ENCODE measurements around the gene SLC29A3. TPM values are rescaled to one million over a fixed set of nuclear protein-coding genes. Genes with fewer than 3 reads are reported as not detected.

The SLC29A3 gene
- total RNA-seq, 1 donor from 2014 or later, result 4.4 TPM

- H3K4me3 Mint-ChIP-seq (ENCODE audit: unreplicated experiment), result no peak overlapping the region
- no peak overlapping the region for H3K27ac Mint-ChIP-seq (ENCODE audit: unreplicated experiment)
- no peaks in the 10 kb centered on the region for H3K9me3 Mint-ChIP-seq (ENCODE audit: unreplicated experiment)
- peaks cover 24% of the 10 kb centered on the region for H3K27me3 Mint-ChIP-seq (ENCODE audit: unreplicated experiment)
- no peaks in the 10 kb centered on the region for H3K36me3 Mint-ChIP-seq (ENCODE audit: unreplicated experiment)
- DNase-seq (ENCODE audit: extremely low spot score, unreplicated experiment), result no peak
- no peaks in the 10 kb centered on the region for H3K4me1 Mint-ChIP-seq (ENCODE audit: unreplicated experiment)
- TF ChIP-seq CTCF (IDR thresholded peaks at IDR 0.05), result no peak
Observed at GRCh38 chr10:71306979-71307378, 12.1 kb upstream of the SLC29A3 start.

GRCh38 chr10:71307469-71308085 lies 11.5 kb upstream of the SLC29A3 start:
- H3K4me1 Mint-ChIP-seq (ENCODE audit: unreplicated experiment), result no peaks in the 10 kb centered on the region
- peaks cover 26% of the 10 kb centered on the region for H3K27me3 Mint-ChIP-seq (ENCODE audit: unreplicated experiment)
- H3K4me3 Mint-ChIP-seq (ENCODE audit: unreplicated experiment), result no peak overlapping the region
- H3K9me3 Mint-ChIP-seq (ENCODE audit: unreplicated experiment), result no peaks in the 10 kb centered on the region
- no peak for DNase-seq (ENCODE audit: extremely low spot score, unreplicated experiment)
- TF ChIP-seq CTCF (IDR thresholded peaks at IDR 0.05), result no peak
- no peaks in the 10 kb centered on the region for H3K36me3 Mint-ChIP-seq (ENCODE audit: unreplicated experiment)
- H3K27ac Mint-ChIP-seq (ENCODE audit: unreplicated experiment), result no peak overlapping the region

GRCh38 chr10:71308244-71308643 lies 10.8 kb upstream of the SLC29A3 start:
- TF ChIP-seq CTCF (IDR thresholded peaks at IDR 0.05), result no peak
- no peaks in the 10 kb centered on the region for H3K4me1 Mint-ChIP-seq (ENCODE audit: unreplicated experiment)
- no peaks in the 10 kb centered on the region for H3K9me3 Mint-ChIP-seq (ENCODE audit: unreplicated experiment)
- DNase-seq (ENCODE audit: extremely low spot score, unreplicated experiment), result no peak
- H3K36me3 Mint-ChIP-seq (ENCODE audit: unreplicated experiment), result no peaks in the 10 kb centered on the region
- peaks cover 32% of the 10 kb centered on the region for H3K27me3 Mint-ChIP-seq (ENCODE audit: unreplicated experiment)
- no peak overlapping the region for H3K27ac Mint-ChIP-seq (ENCODE audit: unreplicated experiment)
- H3K4me3 Mint-ChIP-seq (ENCODE audit: unreplicated experiment), result no peak overlapping the region

- Mint-ChIP-seq H3K9me3 (ENCODE audit: unreplicated experiment) (no peaks in the 10 kb centered on the region), H3K27me3 (ENCODE audit: unreplicated experiment) (peaks cover 37% of the 10 kb centered on the region), H3K27ac (ENCODE audit: unreplicated experiment) (no peak overlapping the region), H3K4me1 (ENCODE audit: unreplicated experiment) (no peaks in the 10 kb centered on the region), H3K36me3 (ENCODE audit: unreplicated experiment) (no peaks in the 10 kb centered on the region), H3K4me3 (ENCODE audit: unreplicated experiment) (no peak overlapping the region)
- TF ChIP-seq CTCF (IDR thresholded peaks at IDR 0.05), result no peak
- DNase-seq (ENCODE audit: extremely low spot score, unreplicated experiment), result no peak
Observed at GRCh38 chr10:71308985-71309384, 10.1 kb upstream of the SLC29A3 start.

- Mint-ChIP-seq H3K27ac (ENCODE audit: unreplicated experiment) (no peak overlapping the region), H3K9me3 (ENCODE audit: unreplicated experiment) (no peaks in the 10 kb centered on the region), H3K4me3 (ENCODE audit: unreplicated experiment) (no peak overlapping the region), H3K27me3 (ENCODE audit: unreplicated experiment) (peaks cover 37% of the 10 kb centered on the region), H3K4me1 (ENCODE audit: unreplicated experiment) (peaks cover 3% of the 10 kb centered on the region), H3K36me3 (ENCODE audit: unreplicated experiment) (no peaks in the 10 kb centered on the region)
- TF ChIP-seq CTCF (IDR thresholded peaks at IDR 0.05), result no peak
- DNase-seq (ENCODE audit: extremely low spot score, unreplicated experiment), result no peak
Observed at GRCh38 chr10:71309919-71310318, 9.1 kb upstream of the SLC29A3 start.
